ENCODE measurements around the gene VAC14.

Gene VAC14

DNA sequence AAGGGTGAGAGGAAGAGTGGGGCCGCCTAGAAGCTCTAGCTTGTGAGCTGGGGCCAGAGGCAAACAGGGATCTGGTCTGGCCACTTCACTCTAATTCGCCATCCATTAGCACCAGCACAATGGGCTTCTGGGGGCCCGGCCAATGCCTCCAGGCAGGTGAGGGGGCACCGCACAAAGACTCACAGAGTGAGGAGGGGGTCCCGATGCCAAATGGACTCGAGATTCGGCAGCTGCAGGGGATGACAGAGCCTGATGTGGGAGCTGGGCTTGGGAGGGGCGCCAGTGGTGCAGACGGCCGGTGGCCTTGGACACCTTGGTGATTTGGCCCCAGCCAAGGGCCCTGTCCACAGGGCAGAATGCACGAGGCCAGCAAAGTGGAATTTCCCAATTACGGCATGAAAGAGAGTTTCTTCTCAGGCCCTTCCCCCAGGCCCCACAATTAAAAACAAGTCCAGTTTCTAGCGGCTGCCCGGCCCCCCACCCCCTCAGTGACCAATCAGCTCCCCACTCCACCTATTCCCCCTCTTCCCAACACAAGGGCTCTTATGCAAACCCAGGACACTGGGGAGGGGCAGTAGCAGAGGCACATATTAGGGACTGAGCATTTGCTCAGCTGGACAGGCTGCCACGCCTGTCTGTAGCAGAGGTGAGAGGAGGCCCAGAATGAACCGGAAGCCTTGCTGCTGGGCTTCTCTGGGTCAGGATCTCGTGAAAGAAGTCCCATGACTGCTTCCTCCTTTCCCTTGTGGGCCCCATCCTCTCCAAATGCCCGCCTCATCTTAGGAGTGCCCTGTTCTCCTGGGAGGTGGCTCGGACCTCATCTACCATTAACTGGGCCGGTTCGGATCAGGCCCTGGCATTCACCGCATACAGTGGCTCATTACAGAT lies 75.7 kb downstream of the VAC14 start:
- DNase-seq (ENCODE audit: low spot score) = no peak

DNA sequence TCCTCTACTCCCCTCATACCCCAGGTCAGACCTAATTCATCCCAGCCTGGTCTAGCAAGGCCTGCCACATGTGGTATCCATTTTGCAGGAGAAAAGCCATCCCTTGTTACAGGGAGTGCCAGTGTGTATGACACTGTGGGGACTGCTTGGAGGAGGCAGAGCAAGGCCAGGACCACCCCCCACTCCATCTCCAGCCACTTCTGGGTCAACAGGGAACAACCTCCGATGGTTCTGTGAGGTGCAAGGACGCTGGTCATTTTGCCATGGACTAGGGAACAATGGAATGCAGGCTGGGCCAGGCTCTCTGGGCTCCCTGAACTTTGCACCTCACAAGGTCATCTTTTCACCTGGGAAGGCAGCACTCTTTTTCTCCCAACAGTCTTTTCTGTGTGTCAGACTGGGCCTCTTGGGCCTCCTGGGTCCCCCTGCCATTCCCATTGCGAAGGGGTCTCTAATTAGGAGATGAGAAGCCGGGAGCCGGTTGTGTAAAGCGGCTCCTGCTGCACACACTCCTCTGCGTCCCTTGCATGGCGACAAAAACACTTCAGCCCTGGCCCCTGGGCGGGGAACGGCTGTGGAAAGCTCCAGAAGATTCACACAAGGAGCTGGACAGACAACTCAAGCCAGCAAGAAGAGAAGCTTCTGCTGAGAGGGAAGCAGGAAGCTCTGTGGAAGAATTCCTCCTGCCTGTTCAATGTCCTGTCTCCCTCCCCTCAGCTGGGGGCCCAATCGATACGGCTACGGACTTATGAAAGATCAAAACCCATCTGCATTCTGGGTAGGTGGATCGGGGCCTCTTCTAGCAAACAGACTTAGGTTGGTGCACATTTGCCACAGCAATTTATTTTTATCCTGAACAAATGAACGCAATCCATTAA lies 76.6 kb downstream of the VAC14 start:
- DNase-seq (ENCODE audit: low spot score) = no peak

DNA sequence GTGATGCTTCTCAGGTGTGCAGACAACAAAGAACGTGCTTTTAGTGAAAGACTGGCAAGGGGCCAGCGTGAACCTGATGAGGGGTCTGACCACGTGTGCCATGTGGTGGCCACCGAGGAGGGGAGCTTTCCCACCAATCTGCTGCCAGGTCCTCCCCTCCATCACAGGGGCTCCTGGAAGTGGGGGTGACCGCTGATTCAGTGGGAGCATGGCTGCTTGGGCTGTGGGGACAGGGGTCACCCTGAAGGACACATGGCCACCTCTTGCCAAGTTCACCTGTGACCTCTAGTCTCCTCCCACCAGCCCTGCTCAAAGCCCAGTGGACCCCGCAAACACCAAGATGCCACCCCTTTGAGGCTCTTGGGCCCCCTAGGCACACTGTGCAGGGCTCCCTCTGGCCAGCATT lies 77.2 kb downstream of the VAC14 start:
- DNase-seq (ENCODE audit: low spot score) = no peak

DNA sequence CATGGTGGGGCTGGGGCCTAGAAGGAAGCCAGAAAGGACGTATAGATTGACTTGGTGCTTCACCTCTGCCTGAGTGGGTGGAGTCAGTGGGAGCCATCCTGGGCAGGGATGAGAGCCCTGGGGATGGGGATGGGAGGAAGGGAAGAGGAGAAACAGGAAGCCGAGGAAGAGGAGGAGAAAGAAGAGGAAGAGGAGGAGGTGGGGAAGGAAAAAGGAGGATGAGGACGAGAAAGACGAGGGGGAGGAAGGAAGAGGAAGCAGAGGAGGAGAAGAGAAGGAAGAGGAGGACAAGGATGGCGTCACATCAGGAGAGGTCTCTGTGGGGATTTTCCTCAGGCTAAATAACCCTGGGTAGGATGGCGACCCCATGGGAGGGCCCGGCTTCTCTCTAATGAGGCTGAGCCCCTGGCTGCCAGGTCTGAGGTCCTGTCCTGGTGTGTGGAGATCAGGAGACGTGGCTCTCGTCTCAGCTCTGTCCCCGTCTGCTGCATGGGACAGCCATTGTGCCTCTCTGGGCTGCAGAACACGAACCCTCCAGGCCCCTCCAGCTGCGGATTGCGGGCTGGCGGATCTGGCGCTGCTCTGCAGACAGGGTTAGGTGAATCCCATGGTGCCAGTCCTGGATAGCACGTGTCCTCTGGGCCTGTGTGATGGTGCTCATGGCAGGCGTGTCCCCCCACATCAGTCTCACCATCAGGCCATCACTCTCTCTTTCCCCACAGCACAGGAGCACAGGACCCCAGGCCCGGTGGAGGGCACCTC lies 79.6 kb downstream of the VAC14 start:
- DNase-seq (ENCODE audit: low spot score) = no peak

DNA sequence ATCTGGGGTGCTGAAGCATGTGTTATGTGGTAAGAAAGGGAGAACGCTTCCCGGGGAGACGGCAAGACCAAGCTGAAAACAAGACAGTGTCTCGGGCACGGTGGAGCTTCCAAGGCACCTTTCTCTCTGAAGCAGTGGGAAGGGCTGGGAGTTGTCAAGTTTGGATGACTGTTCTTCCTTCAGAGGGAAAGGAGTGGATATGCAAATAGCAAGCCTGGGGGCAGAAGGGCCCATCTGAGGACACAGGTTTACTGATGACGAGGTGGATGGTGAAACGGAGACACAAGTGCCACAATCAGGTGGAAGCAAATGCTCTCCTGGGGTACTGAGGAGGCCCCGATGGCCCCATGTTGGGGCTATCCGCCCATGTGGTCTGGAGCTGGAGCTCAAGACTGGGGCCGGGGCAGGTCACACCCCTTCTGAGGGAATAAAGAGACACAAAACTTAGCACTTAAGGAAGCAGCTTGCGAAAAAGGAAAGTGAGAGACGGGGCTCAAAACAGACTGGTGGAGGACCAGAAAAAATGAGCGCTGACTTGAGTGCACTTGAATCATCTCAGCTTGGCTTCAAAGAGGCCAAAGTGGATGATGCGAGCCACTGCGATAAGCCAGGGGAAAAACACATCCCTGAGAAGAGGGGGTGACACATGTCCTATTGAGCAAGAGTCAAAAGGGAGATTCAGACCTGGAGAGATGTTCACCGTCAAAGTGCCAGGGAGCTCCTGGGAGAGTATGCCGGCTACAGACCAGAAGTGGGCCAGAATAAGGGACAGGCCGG lies 80.3 kb downstream of the VAC14 start:
- no peak for DNase-seq (ENCODE audit: low spot score)

DNA sequence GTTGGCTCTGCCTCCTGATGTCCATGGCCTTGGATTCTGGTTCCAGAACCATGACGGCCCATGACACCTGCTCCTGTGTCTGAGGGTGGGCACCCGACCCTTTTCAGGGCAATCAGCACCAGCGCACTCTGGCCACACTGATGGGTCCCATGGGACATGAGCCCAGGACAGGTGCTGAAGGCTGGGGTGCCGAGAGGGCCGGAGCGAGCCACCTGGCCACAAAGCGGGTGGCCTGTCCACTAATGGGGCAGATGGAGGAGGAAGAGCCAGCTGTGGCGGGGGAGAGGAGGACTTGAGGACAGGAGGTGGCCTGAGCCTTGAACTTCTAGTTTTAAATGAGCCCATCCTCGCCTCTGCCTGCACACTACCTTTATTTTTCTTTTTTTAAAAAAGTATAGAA lies 83.9 kb downstream of the VAC14 start:
- DNase-seq (ENCODE audit: low spot score) = no peak

DNA sequence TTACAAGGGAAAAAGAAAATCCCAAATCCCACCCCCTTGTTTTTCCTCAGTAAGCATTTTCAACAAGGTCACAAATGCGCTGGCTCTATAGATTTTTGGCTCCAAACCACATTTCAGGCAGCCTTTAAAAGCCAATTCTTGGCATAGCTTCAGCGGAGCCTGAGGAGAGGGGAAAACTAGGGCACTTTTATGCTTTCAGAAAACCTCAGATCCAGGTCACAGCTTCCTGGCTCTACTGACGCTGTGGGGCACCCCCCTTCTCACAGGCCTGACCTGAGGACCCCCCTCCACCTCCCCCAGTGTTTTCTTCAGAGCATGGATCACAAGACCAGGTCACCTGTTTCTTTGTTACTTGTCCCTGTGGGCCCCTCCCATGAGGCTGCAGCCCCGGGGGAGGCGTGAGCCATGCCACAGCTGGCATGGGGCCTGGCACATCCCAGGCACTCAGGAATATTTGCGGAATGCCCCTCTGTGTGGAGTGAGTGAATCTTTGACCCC lies 85.0 kb downstream of the VAC14 start:
- no peak for DNase-seq (ENCODE audit: low spot score)

DNA sequence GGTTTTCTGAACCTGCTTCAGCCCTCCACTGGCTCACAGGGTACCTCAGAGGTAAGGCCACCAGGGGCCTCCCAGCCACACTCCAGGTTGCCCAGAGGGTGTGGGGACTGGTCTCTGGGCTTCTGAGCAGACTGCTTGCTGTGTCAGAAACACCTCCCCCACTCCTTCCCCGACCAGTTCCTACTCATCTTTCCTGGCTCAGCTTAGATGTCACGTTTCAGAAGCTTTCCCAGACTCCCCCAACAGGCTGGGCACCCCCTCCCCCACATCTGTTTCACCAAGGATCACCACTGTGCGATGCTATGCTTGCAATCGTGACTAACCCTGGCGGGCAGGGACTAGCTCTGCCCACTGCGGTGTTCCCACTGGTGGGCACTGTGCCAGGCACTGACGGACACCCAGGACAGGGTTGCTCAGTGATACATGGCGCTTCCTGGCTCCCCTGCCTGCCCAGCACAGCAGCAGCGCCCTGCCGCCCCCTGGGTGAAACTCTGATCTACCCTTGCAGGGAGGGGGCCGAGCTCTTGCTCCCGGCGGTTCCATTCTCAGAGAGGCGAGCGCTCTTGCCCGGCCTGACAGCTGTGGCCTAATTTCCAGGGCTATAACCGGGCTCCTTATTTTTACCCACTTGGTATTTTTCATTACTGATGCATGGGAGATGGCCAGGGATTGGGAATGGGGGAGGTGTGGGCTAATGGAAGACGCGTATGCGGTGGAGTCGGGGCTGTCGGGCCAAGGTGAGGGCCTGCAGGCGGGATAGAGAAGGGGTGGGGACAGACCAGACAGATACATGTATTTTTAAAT lies 85.7 kb downstream of the VAC14 start:
- no peak for DNase-seq (ENCODE audit: low spot score)

DNA sequence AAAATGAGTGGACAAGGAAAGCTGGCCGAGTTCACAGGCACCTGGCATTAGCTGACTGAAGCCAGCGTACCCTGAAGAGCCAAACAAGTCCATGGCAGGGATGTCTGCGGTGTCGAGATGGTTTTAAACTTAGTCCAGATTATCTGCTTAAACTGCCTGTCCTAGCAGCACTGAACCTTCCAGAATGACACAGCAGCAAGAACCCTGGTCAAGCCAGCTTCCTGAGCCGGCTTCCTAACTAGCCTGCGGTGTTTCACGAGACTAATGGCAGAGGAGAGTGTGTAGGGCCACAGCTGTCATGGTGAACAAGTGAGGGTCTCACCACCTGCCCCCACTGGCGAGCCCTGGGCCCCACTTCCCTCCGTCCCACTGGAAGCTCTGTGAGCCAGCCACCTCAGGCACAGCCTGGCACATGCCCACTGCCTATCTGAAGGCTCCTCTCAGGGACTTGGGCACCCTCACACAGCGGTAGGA lies 86.3 kb downstream of the VAC14 start:
- DNase-seq (ENCODE audit: low spot score) = no peak

DNA sequence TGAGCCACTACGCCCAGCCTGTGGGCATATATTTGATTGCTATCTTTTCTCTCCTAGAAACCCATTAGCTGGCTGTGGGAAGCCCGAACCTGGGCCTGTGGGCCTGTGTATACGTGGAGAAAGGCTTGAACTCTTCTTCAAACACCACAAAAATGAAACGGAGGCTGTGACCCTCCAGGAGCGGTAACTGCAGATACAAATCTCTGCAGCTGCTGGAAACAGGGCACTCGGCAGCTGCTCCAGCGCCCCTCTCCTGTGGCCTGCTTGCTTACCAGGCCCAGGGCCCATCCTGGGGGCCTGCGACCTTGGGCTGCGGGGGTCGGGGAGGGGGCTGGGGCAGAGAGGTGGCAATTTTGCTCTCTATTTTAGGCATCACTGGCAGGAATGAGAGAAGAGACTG lies 87.1 kb downstream of the VAC14 start:
- DNase-seq (ENCODE audit: low spot score) = no peak

DNA sequence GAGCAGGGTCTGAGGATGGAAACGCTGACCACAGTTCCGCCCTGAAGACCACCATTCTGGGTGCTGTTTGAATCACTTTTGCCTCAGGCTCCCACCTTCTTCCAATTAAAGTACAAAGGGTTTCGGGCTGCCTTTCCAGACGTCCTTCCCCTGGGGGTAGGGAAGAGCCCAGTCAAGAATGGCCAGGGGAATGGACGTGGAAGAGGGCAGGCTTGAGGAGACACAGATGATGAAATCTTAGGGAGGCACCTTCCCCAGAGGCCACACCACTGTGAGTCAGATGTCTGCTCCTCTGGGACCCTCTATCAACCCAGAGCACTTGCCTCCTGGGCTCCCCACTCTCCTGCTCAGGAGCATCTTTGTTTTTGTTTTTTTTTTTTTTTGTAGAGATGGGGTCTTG lies 87.6 kb downstream of the VAC14 start:
- DNase-seq (ENCODE audit: low spot score) = no peak

DNA sequence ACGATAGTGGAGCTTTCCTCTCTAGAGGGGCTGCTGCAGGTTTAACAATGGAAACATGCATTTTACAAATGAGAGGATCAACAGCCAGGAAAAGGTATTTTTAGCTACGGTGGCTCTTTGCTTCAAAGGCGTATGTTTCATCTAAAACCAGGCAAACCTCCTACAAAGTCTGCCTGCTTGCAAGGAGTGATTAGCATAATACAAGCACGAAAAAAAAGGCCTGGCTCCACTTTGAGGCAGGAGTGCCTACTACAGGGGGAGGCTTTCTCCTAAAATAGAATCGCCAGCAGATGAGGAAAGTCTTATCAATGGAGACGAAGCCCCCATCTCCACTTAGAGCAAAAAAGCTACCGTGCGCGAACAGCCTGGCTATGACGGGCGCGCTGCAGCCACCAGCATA lies 88.0 kb downstream of the VAC14 start:
- DNase-seq (ENCODE audit: low spot score) = no peak

DNA sequence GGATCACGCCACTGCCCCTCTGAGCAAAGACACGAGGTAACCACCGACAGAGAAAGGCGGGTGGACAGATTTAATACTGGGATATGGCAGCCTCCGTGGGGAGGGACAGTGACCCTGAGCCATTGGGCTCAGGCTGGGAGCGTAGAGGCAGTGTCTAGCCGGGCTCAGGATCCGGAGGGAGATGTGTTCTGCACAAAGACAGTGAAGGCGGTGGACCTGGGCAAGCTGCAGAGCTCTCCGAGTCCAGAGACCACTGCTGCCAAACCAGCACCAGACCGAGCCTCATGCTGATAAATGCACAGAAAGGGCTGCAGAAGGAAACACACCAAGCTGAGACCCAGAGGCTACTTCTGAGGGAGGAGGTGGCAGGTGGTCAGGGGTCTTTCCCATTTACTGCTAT lies 88.6 kb downstream of the VAC14 start:
- no peak for DNase-seq (ENCODE audit: low spot score)

DNA sequence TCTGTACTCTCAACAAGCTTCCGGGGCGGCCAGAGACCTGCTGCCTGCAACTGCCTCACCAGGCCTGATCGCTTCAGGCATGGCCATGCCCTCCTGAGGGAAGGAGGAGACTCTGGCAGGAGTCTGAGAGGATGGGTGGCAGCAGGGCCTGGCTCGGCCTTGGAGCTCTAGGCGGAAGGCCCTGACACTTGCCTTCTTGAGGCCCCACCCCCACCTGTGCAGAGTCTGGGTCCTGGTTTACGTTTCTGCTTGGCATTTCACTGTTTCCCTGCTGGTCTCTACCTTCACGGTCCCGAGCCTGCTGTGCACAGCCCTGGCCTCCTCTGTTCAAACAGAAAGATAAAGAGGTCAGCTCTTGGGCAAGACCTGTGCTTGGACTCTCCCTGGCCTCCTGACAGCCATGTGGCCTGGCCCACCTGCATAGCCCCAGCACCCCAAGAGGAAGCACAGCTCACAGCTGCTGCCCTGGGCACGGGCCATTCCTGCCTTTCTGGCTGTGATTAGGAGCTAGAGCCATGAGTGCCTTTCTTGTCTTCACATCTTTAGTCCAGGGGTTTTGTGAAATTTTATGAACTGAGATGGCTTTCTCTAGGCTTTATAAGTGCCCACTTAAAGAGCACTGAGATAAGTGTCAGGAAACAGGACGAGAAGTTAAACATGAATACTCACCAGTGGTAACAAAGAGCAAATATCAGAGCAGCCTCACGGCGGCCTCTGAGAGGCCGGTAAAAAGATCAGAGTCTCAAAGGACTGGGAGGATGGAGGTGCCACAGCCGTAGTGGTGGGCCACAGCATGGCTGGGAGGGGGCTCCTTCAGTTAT lies 89.5 kb downstream of the VAC14 start:
- DNase-seq (ENCODE audit: low spot score) = no peak

DNA sequence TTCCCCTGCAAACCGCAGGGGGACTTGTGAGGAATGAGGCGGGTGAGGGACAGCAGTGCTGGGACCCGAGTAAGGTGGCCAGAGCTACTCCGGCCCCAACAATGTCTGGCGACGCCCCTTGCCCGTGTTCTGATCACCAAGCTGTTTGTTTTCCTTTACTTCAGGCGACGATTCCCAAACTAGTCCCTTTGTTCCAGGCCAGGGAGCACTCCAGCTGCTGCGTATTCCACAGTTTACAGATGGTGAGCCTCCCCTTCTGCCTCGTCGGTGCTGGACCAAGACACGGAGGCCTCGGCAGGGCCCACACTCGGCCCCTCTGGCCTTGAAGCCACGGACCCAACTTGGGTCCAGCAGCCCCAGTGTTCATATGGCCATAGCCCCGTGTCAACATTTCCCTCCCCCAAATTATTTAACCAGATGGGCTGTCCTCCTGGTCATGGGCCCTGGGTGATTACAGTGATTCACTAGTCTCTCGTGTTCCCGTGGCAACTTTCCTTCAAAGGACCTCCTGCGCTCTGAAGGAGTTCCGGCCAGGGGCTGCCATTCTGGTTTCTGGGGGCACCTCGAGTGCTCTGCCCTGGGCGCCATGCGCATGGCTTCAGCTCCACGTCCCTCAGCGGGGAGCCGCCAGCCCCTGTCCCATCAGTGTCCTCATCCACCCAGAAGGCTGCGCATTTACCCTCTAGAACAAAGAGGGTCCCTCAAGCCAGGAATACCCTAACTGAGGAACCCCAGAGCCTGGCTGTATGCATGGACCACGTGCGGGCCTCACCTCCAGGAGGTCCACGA lies 90.3 kb downstream of the VAC14 start:
- no peak for DNase-seq (ENCODE audit: low spot score)

DNA sequence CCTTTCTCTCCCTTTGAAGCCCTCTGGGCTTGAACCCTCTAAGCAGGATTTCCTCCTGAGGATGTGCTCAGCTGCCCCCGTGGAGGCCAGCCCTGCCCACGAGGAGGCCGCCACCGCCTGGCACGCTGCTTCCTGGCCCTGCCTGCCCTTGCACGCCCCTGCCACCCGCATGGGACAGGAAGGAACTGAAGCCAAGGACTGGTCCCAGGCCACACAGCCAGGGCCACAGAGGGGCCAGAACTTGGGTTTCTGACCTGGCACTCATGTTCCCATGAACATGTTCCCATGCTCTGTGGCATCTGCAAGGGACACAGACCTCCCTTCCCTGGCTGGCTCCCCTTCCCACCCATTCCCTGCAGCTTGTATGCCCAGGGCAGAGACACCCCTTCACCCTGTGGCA lies 91.0 kb downstream of the VAC14 start:
- DNase-seq (ENCODE audit: low spot score) = no peak

DNA sequence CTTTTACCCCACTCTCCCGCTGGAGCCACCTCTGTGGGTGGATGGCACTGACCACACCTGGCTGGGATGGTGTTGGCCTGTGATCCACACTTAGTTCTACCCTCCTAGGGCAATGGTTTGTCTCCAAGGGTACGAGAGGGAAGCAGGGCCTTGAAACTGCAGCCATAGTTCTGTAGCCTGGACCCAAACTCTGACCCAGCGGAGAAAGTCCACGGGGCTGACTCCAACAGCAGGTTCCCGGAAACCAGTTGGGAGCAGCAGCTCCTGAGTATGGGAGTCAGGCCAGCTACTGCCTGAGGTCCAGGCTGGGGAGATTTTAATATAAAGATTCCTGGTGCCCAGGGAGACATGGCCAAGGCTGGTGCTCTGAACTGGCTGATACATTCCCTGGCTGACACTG lies 91.5 kb downstream of the VAC14 start:
- DNase-seq (ENCODE audit: low spot score) = no peak

DNA sequence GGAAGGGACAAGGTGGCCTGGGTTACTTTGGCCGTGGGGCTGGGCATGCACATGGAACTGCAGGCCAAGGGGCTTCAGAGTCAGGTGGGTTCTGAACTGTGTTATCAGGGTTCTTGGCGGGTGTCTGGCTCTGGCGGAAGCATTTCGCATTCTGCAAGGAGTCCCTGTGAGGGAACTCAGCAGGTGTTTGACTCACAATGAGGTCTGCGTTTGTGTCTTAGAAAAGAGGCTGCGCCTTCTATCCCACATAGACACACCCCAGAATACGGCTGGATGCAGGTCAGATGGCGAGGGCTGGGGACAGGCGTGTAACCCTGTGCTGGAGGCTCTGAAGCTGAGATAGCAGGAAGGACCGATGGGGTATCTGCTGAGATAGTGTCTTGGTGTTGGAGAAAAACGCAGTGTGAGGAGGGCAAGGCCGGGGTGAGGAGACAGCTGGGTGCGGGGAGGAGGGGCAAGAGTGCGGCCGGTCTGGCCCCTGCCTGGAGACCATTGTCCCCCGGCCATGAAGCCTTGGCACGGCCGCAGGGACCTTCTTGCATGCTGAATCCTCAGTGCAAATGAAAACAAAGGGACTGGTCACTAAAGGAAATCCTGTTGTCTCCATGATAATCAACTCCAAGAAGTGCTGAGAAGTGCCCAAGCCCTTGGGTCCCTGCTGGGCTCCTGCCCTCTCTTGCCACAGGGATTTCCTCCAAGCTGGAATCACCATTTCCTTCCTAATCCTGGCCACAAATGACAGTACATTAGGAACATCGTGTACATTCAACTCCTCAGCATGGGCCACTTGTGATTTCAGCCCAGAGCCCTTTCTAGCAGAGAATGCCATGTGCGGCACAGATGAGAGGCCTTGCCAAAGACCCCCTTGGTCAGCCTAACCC lies 92.4 kb downstream of the VAC14 start:
- no peak for DNase-seq (ENCODE audit: low spot score)

Data from left forelimb (tissue), 1 donor.